SH-SY5Y (cell line): Measurements from ENCODE around the gene TAF8.

Source experiments
- GATA2 ChIP-seq: IDR thresholded peaks from 2 replicates; pipeline ENCODE4 v1.6.1; 2011; ENCODE audit warnings: mild to moderate bottlenecking, low read depth, low read length
- GATA3 ChIP-seq: IDR thresholded peaks from 2 replicates; pipeline ENCODE4 v1.6.1; 2011; ENCODE audit warnings: low read depth, mild to moderate bottlenecking, low read length, moderate library complexity

- no peak for TF ChIP-seq GATA2
- no peak for TF ChIP-seq GATA3
These were observed 63.8 kb downstream of the TAF8 start for GRCh38 chr6:42113936-42114636.
